Neuronal stem cell (in vitro differentiated cells): ENCODE measurements around the gene GRIA4.

Experiments used
- DNase-seq: peaks from one replicate; pipeline ENCODE4 v3.0.0-alpha.2; 2013; ENCODE audit warnings: low spot score
- H2AFZ ChIP-seq: one replicate; pipeline ENCODE4 v1.6.1; 2013; ENCODE audit warnings: mild to moderate bottlenecking, low read length, inconsistent platforms
- H2AK5ac ChIP-seq: 2 replicates; pipeline ENCODE4 v1.6.1; 2013; ENCODE audit warnings: low read depth, mild to moderate bottlenecking, inconsistent platforms, low read length, moderate library complexity, mixed read lengths
- H2BK120ac ChIP-seq: 2 replicates; pipeline ENCODE4 v1.6.1; 2013; ENCODE audit warnings: low read depth, mild to moderate bottlenecking, inconsistent platforms, low read length, moderate library complexity, mixed read lengths
- H2BK12ac ChIP-seq: one replicate; pipeline ENCODE4 v1.6.1; 2013; ENCODE audit warnings: low read length, inconsistent platforms
- H2BK15ac ChIP-seq: 2 replicates; pipeline ENCODE4 v1.6.1; 2013; ENCODE audit warnings: mild to moderate bottlenecking, low read length, inconsistent platforms, mixed read lengths
- H2BK5ac ChIP-seq: one replicate; pipeline ENCODE4 v1.6.1; 2013; ENCODE audit warnings: inconsistent platforms, mild to moderate bottlenecking, low read length, moderate library complexity
- H3K14ac ChIP-seq: one replicate; pipeline ENCODE4 v1.6.1; 2013; ENCODE audit warnings: low read length, inconsistent platforms
- H3K18ac ChIP-seq: 2 replicates; pipeline ENCODE4 v1.6.1; 2013; ENCODE audit warnings: low read length, inconsistent platforms
- H3K23ac ChIP-seq: 2 replicates; pipeline ENCODE4 v1.6.1; 2013; ENCODE audit warnings: low read depth, mild to moderate bottlenecking, mixed read lengths, low read length, inconsistent platforms; ENCODE audit not compliant: poor library complexity
- H3K27ac ChIP-seq: replicated peaks from 3 replicates; pipeline ENCODE4 v1.5.1; 2013; ENCODE audit warnings: low read length, inconsistent platforms
- H3K27me3 ChIP-seq, 3 experiments: 2 replicates each; pipeline ENCODE4 v1.6.1; 2013; ENCODE audit warnings: low read length in 3 of 3, mild to moderate bottlenecking in 2 of 3, inconsistent platforms in 1 of 3, low read depth in 1 of 3, mixed read lengths in 1 of 3, moderate library complexity in 1 of 3; ENCODE audit not compliant: control insufficient read depth in 3 of 3, insufficient read depth in 3 of 3
- H3K36me3 ChIP-seq, 2 donors: replicated peaks in 1 of 2; 2 replicates each; pipeline ENCODE4 v1.6.1; 2013; ENCODE audit warnings: low read length in 2 of 2; ENCODE audit not compliant: control insufficient read depth in 2 of 2, insufficient read depth in 2 of 2
- H3K4ac ChIP-seq: 2 replicates; pipeline ENCODE4 v1.6.1; 2013; ENCODE audit warnings: inconsistent platforms, mild to moderate bottlenecking, low read length, moderate library complexity
- H3K4me1 ChIP-seq, 2 donors: 1 replicate in 1 of 2; 2 replicates in 1 of 2; pipeline ENCODE4 v1.6.1; 2013; ENCODE audit warnings: low read length in 2 of 2, low read depth in 1 of 2; ENCODE audit not compliant: control insufficient read depth in 2 of 2, insufficient read depth in 1 of 2
- H3K4me2 ChIP-seq: one replicate; pipeline ENCODE4 v1.6.1; 2013; ENCODE audit warnings: mild to moderate bottlenecking, low read length, inconsistent platforms; ENCODE audit not compliant: insufficient read depth, poor library complexity, severe bottlenecking
- H3K4me3 ChIP-seq, 2 donors: 2 replicates each; pipeline ENCODE4 v1.5.1; 2013; ENCODE audit warnings: low read length in 2 of 2, mild to moderate bottlenecking in 2 of 2, inconsistent platforms in 1 of 2, moderate library complexity in 1 of 2
- H3K79me1 ChIP-seq: one replicate; pipeline ENCODE4 v1.6.1; 2013; ENCODE audit warnings: low read depth, mild to moderate bottlenecking, inconsistent platforms, low read length, moderate library complexity
- H3K9ac ChIP-seq: one replicate; pipeline ENCODE4 v1.6.1; 2013; ENCODE audit warnings: mild to moderate bottlenecking, low read depth, low read length, inconsistent platforms; ENCODE audit not compliant: poor library complexity
- H3K9me3 ChIP-seq, 2 donors: replicated peaks in 1 of 2; 2 replicates each; pipeline versions ENCODE3 to v1.6.1; 2013; ENCODE audit warnings: low read length in 2 of 2, mild to moderate bottlenecking in 2 of 2, inconsistent platforms in 1 of 2, low read depth in 1 of 2, mixed read lengths in 1 of 2, moderate library complexity in 1 of 2; ENCODE audit not compliant: control insufficient read depth in 2 of 2, insufficient read depth in 1 of 2
- H4K8ac ChIP-seq: one replicate; pipeline ENCODE4 v1.6.1; 2013; ENCODE audit warnings: low read depth, mild to moderate bottlenecking, inconsistent platforms, low read length, moderate library complexity
- H4K91ac ChIP-seq: one replicate; pipeline ENCODE4 v1.6.1; 2013; ENCODE audit warnings: low read length, low read depth, mild to moderate bottlenecking, inconsistent platforms; ENCODE audit not compliant: poor library complexity
- WGBS, 2 donors: extraction: QIAGEN DNeasy Blood & Tissue Kit; methylation state at CpG; one replicate each; pipeline ENCODE4 v1.1.7; 2013; ENCODE audit warnings: missing lambda C conversion rate in 2 of 2, mixed read lengths in 1 of 2; ENCODE audit not compliant: insufficient read length in 2 of 2, insufficient replicate concordance in 1 of 2; ENCODE audit errors: extremely low coverage in 2 of 2; 5-methylcytosine and 5-hydroxymethylcytosine counted together

Gene GRIA4

GRCh38 chr11:106021967-106022794 is 412.3 kb downstream of the GRIA4 start, which contains the start of gene MSANTD4:
MSANTD4 (minus strand) TSS chr11:106022240; CDS start chr11:106010917, 11,323 bp downstream.
- Histone ChIP-seq H2BK5ac (peak within 1 kb of the TSS; percentile 87), H3K18ac (peak within 1 kb of the TSS; percentile 98), H3K4me1 (peaks cover 5 to 6% of the 10 kb centered on the region in 2 donors), H3K4ac (no peak within 1 kb of the TSS), H3K4me2 (peak within 1 kb of the TSS; percentile 62), H3K23ac (peak within 1 kb of the TSS; percentile 91), H2AK5ac (peak within 1 kb of the TSS; percentile 37), H3K27me3 (no peaks in the 10 kb centered on the region), H3K4me3 (peak within 1 kb of the TSS; percentile 98 to 99), H2AFZ (peak within 1 kb of the TSS; percentile 99), H4K8ac (no peak within 1 kb of the TSS), H3K9me3 (no peaks in the 10 kb centered on the region), H3K79me1 (peaks cover 3% of the 10 kb centered on the region), H3K27ac (no peak within 1 kb of the TSS), H4K91ac (no peak within 1 kb of the TSS), H2BK15ac (peak within 1 kb of the TSS; percentile 78), H3K9ac (peak within 1 kb of the TSS; percentile 97), H3K14ac (peak within 1 kb of the TSS; percentile 94), H2BK12ac (peak within 1 kb of the TSS; percentile 84), H2BK120ac (no peak within 1 kb of the TSS), H3K36me3 (peaks cover 0 to 14% of the 10 kb centered on the region in 2 donors)
- WGBS, 2 donors: no CpG with 5 or more reads among the region's 48 CpGs
- peak; percentile 96 for DNase-seq

DNA sequence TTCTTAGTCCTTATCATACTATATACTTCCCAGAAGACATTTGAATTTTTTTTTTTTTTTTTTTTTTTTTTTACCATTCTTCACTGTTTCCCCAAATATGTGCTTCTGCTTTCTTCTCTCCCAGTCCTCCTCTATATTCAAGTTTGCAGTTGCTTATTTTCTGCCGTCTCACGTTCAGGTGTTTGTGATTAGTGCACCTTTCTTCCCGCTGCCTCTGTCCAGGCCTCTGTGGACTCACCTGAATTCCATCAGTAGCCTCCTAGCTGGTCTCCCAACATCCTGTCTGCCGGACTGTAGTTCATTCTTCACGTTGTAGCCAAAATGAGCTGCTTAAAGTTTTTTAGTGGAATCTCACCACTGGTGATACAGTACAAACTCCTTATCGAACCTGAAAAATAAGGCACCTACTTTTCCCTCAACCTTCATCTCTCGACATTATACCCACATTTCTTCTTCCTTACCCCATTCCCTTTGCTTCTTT is 413.0 kb downstream of the GRIA4 start:
- no peak overlapping the region for H2AK5ac ChIP-seq
- H3K18ac ChIP-seq: no peak overlapping the region
- H2BK5ac ChIP-seq: no peak overlapping the region
- H3K27me3 ChIP-seq: no peaks in the 10 kb centered on the region
- peaks cover 0 to 14% of the 10 kb centered on the region in 2 donors for H3K36me3 ChIP-seq
- H2BK120ac ChIP-seq: no peak overlapping the region
- no peak overlapping the region for H3K23ac ChIP-seq
- peaks cover 3% of the 10 kb centered on the region for H3K79me1 ChIP-seq
- no peaks in the 10 kb centered on the region for H3K9me3 ChIP-seq
- peak overlapping the region; percentile 91 for H2AFZ ChIP-seq
- H3K4me3 ChIP-seq: peak overlapping the region; percentile 86 to 98
- no peak overlapping the region for H2BK12ac ChIP-seq
- no peak overlapping the region for H3K9ac ChIP-seq
- peaks cover 5 to 6% of the 10 kb centered on the region in 2 donors for H3K4me1 ChIP-seq
- H2BK15ac ChIP-seq: no peak overlapping the region
- H3K4ac ChIP-seq: no peak overlapping the region
- H4K91ac ChIP-seq: no peak overlapping the region
- H3K27ac ChIP-seq: no peak overlapping the region
- peak overlapping the region; percentile 53 for H3K4me2 ChIP-seq
- DNase-seq: no peak
- 100% methylated on average over 1 to 2 of the region's 7 CpGs for WGBS, 2 donors
- H4K8ac ChIP-seq: no peak overlapping the region
- no peak overlapping the region for H3K14ac ChIP-seq

DNA sequence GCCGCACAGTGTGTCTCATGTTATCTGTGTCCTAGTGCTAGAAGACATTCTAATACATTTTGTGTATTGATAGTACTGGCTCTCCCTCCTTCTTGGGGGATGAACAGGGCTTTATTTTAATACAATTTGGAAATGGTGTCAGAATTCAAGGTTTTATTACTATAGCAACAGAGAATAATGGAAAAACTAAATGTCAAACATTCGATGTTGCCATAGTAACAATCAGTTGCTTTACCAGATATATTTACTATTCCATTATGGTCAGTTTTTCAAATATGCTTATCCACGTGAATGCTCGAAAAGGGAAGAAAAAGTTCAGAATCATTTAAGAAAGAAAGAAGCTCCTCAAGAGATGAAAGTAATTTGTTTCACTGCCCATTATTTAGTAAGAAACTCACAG is 420.7 kb downstream of the GRIA4 start:
- H3K27me3 ChIP-seq: no peaks in the 10 kb centered on the region
- WGBS, 2 donors: no CpG with 5 or more reads among the region's 4 CpGs

GRCh38 chr11:106031202-106031810 is 421.4 kb downstream of the GRIA4 start:
- no peak overlapping the region for H3K27ac ChIP-seq
- H3K18ac ChIP-seq: no peak overlapping the region

More for the DNA sequence above, 420.7 kb downstream of the GRIA4 start:
- Histone ChIP-seq H3K79me1 (no peaks in the 10 kb centered on the region), H3K27ac (no peak overlapping the region), H2BK12ac (no peak overlapping the region), H2BK120ac (no peak overlapping the region), H3K14ac (no peak overlapping the region), H3K18ac (no peak overlapping the region), H2AK5ac (no peak overlapping the region), H4K91ac (no peak overlapping the region), H4K8ac (no peak overlapping the region), H3K4ac (no peak overlapping the region), H3K23ac (no peak overlapping the region), H3K4me3 (no peak overlapping the region), H3K9ac (no peak overlapping the region), H2BK5ac (no peak overlapping the region), H2AFZ (no peak overlapping the region), H2BK15ac (no peak overlapping the region), H3K36me3 (no peaks in the 10 kb centered on the region), H3K9me3 (no peaks in the 10 kb centered on the region), H3K4me2 (no peak overlapping the region), H3K4me1 (peaks cover 0 to 7% of the 10 kb centered on the region in 2 donors)
- DNase-seq: no peak

More at GRCh38 chr11:106031202-106031810, 421.4 kb downstream of the GRIA4 start:
- no peak overlapping the region for H4K8ac ChIP-seq
- H4K91ac ChIP-seq: no peak overlapping the region
- H3K79me1 ChIP-seq: no peaks in the 10 kb centered on the region
- no peak overlapping the region for H3K23ac ChIP-seq
- no peaks in the 10 kb centered on the region for H3K27me3 ChIP-seq
- WGBS, 2 donors: no CpG with 5 or more reads among the region's 2 CpGs
- no peak overlapping the region for H3K4ac ChIP-seq
- no peaks in the 10 kb centered on the region for H3K9me3 ChIP-seq
- peak overlapping the region; percentile 18 for H2AFZ ChIP-seq
- no peak overlapping the region for H2BK12ac ChIP-seq
- H3K4me1 ChIP-seq: peaks cover 0 to 7% of the 10 kb centered on the region in 2 donors
- no peak overlapping the region for H3K9ac ChIP-seq
- H3K4me2 ChIP-seq: no peak overlapping the region
- no peak overlapping the region for H3K14ac ChIP-seq
- no peak overlapping the region for H2BK5ac ChIP-seq
- DNase-seq: no peak
- no peak overlapping the region for H2AK5ac ChIP-seq
- H3K4me3 ChIP-seq: no peak overlapping the region
- H2BK15ac ChIP-seq: no peak overlapping the region
- H3K36me3 ChIP-seq: no peaks in the 10 kb centered on the region
- H2BK120ac ChIP-seq: no peak overlapping the region
